Mesodermal cell (in vitro differentiated cells): ENCODE results near the gene LARP4B.
"Not testable (repeated sequence)": the region's sequence is repeated elsewhere in the genome, so short reads cannot be mapped to it uniquely, and the experiment has no call there.

ENCODE experiments used
- H3K27ac ChIP-seq: 2 replicates; pipeline ENCODE4 v1.7.0; 2013; ENCODE audit warnings: mild to moderate bottlenecking, low read depth, low read length, moderate library complexity; ENCODE audit not compliant: severe bottlenecking
- H3K36me3 ChIP-seq: 2 replicates; pipeline ENCODE4 v1.7.1; 2013; ENCODE audit warnings: mild to moderate bottlenecking, low read length, moderate library complexity; ENCODE audit not compliant: control insufficient read depth, insufficient read depth
- H3K4me1 ChIP-seq: one replicate; pipeline ENCODE4 v1.7.1; 2013; ENCODE audit warnings: mild to moderate bottlenecking, low read length; ENCODE audit not compliant: insufficient read depth, control insufficient read depth, poor library complexity, severe bottlenecking
- H3K4me3 ChIP-seq: 2 replicates; pipeline ENCODE4 v1.7.0; 2013; ENCODE audit warnings: low read length, control low read depth, mild to moderate bottlenecking; ENCODE audit not compliant: insufficient read depth, poor library complexity, severe bottlenecking; ENCODE audit errors: extremely low read depth
- H3K9me3 ChIP-seq: 2 replicates; pipeline ENCODE4 v1.7.1; 2013; ENCODE audit warnings: mild to moderate bottlenecking, low read length, moderate library complexity; ENCODE audit not compliant: control insufficient read depth
- WGBS, 2 experiments: methylation state at CpG; one replicate each; pipeline ENCODE4 v1.1.5; 2013; ENCODE audit warnings: missing lambda C conversion rate in 2 of 2; ENCODE audit not compliant: insufficient coverage in 2 of 2; 5-methylcytosine and 5-hydroxymethylcytosine counted together

The LARP4B gene

DNA sequence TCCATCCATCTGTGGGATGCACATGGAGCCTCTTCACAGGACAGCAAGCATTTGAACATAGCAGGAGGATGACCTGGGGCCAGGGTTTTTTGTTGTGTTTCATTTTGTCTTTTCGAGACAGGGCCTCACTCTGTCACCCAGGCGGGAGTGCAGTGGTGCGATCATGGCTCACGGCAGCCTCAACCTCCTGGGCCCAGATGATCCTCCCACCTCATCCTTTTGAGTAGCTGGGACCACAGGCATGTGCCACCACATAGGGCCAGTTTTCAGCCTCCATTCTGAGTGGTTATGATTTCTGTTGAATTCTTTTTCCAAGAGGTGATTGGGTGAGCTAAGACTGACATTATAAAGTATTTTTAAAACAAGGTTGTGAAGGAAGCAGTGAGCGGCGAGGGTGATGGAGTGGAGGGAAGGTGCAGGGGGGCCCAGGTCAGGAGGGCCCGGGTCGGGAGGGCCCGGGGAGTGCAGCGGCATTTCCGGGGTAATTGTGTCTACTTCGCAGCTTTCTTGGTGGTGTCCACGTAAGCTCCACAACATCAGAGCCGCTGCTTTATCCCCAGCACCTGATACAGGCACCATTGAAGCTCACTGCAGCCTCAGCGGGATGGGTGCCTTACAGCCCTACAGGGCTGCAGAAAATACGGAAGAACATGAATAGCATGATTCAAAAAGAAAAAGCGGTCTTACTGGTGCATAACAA, 12.0 kb upstream of the LARP4B start:
- 93 to 94% methylated on average over 14 to 16 of the region's 17 CpGs for WGBS, 2 experiments
- no peak overlapping the region for H3K4me3 ChIP-seq

DNA sequence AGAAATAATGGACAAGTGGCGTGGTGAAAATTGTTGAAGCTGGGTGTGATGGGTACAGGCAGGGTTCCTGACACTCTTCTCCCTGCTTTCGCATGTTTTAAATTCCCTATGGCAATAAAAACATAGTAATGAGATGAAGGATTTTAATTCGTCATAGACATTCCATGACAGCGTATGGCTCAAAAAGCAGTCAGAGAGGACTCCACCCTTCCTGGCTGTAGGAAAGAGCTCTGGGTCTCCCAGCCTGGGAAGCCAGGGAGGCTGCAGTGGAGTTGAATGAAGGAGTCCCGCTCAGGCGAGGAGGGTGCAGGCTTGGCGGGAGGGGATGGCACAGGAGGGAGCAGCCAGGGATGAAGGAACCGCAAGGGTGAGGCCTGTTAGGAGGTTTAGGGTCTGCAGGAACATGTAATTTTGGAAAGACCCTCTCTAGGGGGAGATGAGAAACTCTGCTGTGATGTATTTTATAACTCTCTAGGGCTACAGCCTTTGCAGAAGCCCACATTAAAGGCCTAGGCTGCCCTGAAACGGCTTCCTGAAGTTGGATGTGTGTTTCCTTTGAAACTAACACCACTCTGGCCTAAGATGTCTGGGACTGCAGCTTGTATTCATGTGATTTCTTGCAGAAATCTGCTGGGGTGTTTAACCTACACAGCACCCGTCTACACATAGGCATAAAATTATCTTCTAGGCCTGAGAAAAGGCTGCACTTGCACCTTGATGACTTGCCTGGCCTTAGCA, 7.6 kb upstream of the LARP4B start:
- H3K36me3 ChIP-seq, result no peaks in the 10 kb centered on the region
- H3K4me3 ChIP-seq, result no peak overlapping the region
- H3K9me3 ChIP-seq, result no peaks in the 10 kb centered on the region
- H3K27ac ChIP-seq, result no peak overlapping the region
- 88 to 91% methylated on average over 7 to 9 of the region's 10 CpGs for WGBS, 2 experiments
- no peaks in the 10 kb centered on the region for H3K4me1 ChIP-seq

More for the DNA sequence above, 12.0 kb upstream of the LARP4B start:
- H3K4me1 ChIP-seq, result peaks cover 3% of the 10 kb centered on the region
- H3K9me3 ChIP-seq, result no peaks in the 10 kb centered on the region
- H3K36me3 ChIP-seq, result no peaks in the 10 kb centered on the region
- H3K27ac ChIP-seq, result no peak overlapping the region

DNA sequence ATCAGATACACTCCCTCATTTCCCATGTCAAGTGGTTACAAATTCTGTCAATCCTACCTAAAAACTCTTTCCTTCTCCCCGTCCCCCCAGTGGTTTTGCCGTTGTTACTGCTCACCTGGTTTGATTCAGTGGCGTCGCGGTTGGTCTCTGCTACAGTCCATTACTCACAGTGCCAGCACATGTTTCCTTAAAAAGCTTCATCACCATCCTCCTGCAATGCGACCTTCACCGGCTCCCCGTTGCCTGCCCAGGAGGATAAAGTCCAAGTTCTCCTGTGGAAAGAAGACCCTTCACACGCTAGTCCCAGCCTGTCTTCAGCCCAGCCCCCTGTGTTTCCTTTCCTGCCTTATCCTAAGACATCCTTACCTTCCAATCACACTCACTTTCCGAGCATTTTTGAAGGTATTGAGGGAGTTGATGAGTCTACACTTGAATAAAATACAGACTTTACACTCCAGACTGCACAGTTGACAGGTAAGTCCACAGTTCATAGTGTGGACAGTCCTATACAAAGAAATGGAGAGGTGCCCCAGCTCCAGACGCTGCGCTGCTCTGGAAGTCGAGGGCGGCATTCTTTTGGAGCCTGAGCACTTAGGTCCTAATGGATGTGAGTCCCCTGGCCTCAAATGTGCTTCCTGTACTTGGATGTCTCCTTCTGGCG, 3.4 kb upstream of the LARP4B start:
- H3K9me3 ChIP-seq, result no peaks in the 10 kb centered on the region
- 88 to 96% methylated on average over 12 to 13 of the region's 15 CpGs for WGBS, 2 experiments
- no peak overlapping the region for H3K27ac ChIP-seq
- H3K4me3 ChIP-seq, result no peak overlapping the region
- no peaks in the 10 kb centered on the region for H3K4me1 ChIP-seq
- no peaks in the 10 kb centered on the region for H3K36me3 ChIP-seq

DNA sequence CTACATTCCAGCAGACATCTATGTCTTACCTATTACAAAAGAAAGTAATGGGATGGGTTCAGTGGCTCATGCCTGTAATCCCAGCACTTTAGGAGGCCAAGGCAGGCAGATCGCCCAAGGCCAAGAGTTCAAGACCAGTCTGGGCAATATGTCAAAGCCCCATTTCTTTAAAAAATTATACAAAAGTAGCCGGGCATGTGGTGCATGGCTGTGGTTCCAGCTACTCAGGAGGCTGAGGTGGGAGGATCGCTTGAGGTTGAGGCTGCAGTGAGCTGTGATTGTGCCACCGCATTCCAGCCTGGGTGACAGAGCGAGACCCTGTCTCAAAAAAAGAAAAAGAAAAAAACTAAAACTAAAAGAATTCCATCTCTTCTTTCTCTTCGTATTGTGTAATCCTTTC, 2.7 kb upstream of the LARP4B start:
- 90 to 100% methylated on average over 2 to 3 of the region's 6 CpGs for WGBS, 2 experiments
- not testable (repeated sequence) for H3K36me3 ChIP-seq, H3K4me3 ChIP-seq, H3K9me3 ChIP-seq, H3K27ac ChIP-seq, H3K4me1 ChIP-seq

DNA sequence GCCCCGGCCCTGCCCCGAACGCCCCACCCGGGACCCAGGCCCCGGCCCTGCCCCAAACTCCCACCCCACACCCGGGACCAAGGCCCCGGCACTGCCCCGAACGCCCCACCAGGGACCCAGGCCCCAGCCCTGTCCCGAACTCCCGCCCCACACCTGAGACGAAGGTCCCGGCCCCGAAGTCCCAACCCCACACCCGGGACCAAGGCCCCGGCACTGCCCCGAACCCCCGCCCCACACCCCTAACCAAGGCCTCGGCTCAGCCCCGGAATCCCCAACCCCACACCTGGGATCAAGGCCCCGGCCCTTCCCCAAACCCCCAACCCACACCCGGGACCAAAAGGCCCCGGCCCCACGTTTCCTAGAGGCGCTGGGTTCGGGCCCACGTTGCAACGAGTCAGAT, 1.1 kb upstream of the LARP4B start:
- Histone ChIP-seq H3K4me3 (no peak overlapping the region), H3K27ac (no peak overlapping the region), H3K4me1 (peaks cover 6% of the 10 kb centered on the region), H3K36me3 (peaks cover 14% of the 10 kb centered on the region), H3K9me3 (no peaks in the 10 kb centered on the region)
- 83 to 89% methylated on average over 1 to 9 of the region's 28 CpGs for WGBS, 2 experiments

DNA sequence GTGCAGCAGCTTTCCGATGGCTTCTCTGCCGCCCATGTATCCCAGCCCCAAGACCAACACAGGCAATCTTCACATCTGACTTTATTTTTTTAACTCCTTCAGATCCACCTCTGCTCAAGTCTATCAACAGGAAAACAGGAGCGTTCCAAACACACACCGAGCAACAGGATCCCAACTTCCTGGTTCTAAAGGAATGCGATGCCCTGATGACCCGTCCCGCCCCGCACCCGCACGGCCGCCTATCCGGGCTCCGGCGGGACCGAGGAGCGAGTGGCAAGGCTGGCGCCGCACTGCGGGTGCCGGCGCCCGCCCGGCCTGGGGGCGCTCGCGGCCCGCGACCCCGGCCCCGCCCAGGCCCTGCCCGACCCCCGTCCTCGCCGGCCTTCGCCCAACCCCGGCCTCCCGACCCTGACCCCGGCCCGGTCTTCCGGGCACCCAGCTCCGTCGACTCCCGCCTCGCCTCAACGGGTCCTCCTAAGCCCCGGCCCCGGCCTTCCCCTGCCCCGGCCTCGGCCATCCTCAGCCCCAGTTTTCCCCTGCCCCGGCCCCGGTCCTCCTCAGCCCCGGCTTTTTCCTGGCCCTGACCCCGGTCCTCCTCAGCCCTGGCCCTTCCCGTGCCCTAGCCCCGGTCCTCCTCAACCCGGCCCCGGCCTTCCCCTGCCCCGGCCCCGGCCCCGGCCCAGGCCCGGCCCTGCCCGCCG, 730 bp downstream of the LARP4B start:
- Histone ChIP-seq H3K9me3 (no peaks in the 10 kb centered on the region), H3K36me3 (peaks cover 28% of the 10 kb centered on the region), H3K27ac (peak overlapping the region; percentile 80), H3K4me3 (peak overlapping the region; percentile 84), H3K4me1 (peaks cover 9% of the 10 kb centered on the region)
- 0% methylated on average over 49 of the region's 63 CpGs for WGBS, 2 experiments

DNA sequence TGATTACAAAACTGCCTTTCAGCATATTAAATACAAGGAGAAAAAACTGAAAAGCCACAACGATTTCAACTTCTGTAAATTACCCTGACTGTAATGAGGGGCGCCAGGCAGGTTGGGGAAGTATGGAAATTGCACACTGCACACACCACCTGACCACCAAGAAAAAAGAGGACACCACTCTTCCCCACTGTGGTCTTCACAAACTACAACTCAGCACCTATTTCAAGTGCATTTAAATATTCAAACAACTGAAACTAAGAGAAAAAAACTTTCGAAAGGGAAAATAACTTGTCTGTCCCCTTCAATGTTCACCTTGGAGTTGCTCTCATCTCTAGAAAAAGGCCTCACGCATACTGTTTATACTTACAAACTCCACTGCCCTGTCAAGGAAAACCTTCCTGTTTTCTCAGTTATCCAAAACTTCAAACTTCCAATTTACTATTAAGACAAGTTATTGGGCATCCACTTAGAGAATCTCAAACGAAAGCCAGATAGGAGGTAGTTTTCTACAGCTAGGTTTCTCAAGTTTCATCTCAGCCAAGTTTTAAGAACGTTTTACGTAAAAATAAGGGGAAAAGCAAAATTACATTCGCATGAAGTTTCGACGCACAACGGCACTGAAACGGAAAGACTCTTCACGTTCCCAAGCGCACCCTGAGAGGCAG, 1.4 kb downstream of the LARP4B start:
- no peaks in the 10 kb centered on the region for H3K9me3 ChIP-seq
- peak overlapping the region; percentile 71 for H3K27ac ChIP-seq
- peaks cover 33% of the 10 kb centered on the region for H3K36me3 ChIP-seq
- peak overlapping the region; percentile 84 for H3K4me3 ChIP-seq
- 10 to 18% methylated on average over 12 of the region's 14 CpGs for WGBS, 2 experiments
- peaks cover 9% of the 10 kb centered on the region for H3K4me1 ChIP-seq

DNA sequence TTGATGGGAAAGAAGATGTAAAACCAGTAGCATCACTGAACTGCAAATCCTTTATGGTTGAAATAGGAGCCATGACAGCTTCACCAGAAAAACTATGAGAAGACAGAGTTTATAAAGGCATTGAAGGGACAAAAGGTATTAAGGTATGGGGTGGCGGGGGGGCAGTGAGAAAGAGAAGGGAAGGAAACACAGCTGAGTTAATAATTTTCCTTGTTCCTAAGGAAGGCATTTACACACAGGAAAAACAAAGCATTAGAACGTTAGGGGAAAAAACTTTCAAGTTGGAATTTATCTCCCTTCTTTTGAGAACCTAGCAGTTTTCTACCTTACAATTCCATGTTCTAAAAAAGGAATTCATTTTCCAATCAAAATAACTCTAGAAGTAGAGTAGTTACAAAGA, 4.4 kb downstream of the LARP4B start:
- Histone ChIP-seq H3K27ac (no peak overlapping the region), H3K36me3 (peaks cover 56% of the 10 kb centered on the region), H3K9me3 (no peaks in the 10 kb centered on the region), H3K4me3 (no peak overlapping the region), H3K4me1 (peaks cover 10% of the 10 kb centered on the region)
- 67 to 100% methylated on average over 1 of the region's 2 CpGs for WGBS, 2 experiments

DNA sequence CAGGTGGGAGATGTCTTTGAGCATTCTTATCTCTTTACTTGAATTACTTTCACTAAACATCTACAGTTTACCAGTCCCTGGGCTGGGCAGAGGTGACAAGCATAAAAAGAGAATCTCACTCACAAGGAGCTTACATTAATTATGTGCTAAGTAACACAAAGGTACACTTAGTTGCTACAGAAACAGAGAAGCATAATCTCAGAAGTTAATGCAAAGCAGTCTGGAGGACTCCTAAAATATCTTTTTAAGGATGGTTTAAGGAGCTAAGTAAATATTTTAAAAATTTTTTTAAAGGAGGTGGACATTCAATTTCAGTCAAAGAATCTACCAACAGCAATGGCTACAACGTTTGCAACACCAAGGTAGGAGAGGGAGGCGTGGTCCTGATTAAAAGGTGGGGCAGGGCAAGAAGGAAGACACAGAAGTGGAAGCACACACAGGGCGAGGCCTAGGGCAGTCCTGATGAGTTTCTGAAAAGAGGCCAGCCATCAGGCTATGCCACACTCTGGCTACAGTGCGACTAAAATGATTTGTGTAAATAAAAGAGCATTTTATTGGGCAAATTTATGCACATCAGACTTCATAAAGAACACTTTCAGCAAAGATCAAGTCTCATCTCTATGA, 5.3 kb downstream of the LARP4B start:
- Histone ChIP-seq H3K4me3 (no peak overlapping the region), H3K27ac (no peak overlapping the region), H3K9me3 (no peaks in the 10 kb centered on the region), H3K4me1 (peaks cover 16% of the 10 kb centered on the region), H3K36me3 (peaks cover 63% of the 10 kb centered on the region)
- 50 to 94% methylated on average over 2 of the region's 4 CpGs for WGBS, 2 experiments

DNA sequence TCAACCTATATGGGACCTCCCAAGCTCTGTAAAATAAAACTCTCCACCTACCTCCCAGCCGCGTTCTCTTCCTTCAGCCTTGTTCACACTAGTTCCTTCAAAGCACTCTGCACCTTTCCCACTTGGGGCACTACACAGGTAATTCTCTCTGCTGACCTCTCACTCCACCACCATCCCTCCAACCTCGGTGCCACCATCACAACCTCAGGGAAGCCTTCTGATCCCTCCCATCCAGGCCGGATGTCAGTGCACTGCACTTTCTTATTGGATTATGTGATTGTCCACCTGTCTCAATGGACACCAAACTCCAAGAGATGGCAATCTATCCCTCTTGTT, 7.0 kb downstream of the LARP4B start:
- Histone ChIP-seq H3K4me3 (no peak overlapping the region), H3K36me3 (peaks cover 80% of the 10 kb centered on the region), H3K27ac (no peak overlapping the region), H3K4me1 (peaks cover 16% of the 10 kb centered on the region), H3K9me3 (no peaks in the 10 kb centered on the region)
- 88 to 95% methylated on average over 3 to 4 of the region's 4 CpGs for WGBS, 2 experiments
